HG02763 (cell line): ENCODE results near the gene MYBPC2.

Source experiments
- ATAC-seq: cut with Tn5 transposase; IDR thresholded peaks from one replicate; pipeline ENCODE4 v1.9.1; 2021; ENCODE audit warnings: mild to moderate bottlenecking, moderate library complexity; ENCODE audit not compliant: unreplicated experiment

The MYBPC2 gene

DNA sequence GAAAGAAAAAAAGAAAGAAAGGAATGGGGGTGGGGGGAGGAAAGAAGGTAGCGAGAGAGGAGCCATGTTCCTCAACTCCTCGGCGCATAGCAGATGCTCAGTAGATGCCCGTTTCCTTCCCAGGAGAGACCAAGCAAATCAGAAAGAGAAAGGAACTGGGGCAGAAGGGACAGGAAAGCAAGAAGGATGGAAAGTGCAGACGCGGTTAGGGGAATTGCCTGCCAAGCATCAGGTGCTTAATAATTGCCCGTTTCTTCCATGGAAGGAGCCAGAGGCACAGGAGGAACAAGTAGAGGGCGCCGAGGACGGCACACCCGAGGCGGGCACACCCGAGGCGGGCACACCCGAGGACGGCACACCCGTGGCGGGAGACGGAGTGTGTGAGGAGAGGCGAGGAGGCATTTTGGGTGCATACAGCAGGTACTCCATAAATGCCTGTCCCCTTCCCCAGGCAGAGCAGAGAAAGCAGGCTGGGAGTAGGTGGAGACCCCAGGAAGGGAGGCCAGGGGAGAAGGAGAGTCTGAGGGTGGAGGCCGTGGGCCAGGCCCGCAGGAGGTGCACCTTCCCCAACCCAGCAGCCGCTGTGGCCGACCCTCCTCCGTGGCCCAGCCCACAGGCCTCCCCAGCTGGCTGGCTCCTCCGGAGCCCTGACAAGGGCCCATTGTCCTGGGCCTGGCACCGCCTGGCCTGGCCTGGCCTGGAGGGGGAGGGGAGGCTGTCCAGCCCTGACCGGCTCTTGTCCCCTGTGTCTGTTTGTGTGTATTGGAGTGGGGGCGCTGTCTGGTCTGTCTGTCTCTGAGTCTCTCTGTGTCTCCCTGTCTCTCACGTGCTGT is 63.7 kb downstream of the MYBPC2 start:
- ATAC-seq: no peak

DNA sequence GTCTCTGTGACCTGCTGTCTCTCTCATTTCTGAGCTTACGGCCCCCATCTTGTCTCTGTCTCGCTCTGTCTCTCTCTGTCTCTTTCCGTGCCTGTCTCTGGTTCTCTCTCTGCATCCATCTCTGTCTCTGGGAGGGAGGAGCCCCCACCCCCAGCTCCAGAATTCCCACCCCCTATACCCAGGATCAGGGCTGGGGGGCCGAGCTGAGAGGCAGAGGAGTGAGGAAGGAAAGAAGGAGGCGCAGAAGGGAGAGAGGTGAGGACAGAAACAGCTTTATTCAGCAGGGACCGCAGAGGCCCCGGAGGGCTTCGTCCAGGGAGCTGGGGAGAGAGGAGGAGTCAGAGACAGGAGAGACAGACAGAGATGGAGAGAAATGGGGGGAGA is 64.3 kb downstream of the MYBPC2 start:
- no peak for ATAC-seq

DNA sequence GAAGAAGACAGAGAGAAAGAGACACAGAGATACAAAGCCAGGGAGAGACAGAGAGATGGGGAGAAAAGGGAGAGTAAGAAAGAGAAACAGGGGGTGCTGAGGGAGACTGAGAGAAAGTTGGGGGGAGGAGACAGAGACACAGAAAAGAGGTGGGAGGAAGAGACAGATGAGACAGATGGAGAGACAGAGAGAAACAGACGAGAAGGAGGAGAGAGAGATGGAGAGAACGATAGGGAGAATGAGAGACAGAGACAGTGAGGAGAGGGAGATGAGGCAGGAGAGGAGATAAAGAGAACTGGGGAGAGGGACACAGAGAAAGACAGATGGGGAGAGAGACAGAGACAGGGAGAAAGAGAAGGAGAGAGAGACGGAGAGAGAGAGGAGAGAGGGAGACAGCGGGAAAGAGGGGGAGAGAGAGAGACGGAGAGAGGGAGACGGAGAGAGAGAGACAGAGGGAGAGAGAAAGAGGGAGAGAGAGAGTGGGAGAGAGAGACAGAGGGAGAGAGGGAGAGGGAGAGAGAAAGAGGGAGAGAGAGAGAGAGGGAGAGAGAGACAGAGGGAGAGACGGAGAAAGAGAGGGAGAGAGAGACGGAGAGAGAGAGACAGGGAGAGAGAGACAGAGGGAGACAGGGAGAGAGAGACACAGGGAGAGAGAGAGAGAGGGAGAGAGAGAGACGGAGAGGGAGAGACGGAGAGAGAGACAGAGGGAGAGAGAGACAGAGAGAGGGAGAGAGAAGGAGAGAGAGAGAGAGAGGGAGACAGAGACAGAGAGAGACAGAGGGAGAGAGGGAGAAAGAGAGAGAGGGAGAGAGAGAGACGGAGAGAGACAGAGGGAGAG is 65.7 kb downstream of the MYBPC2 start:
- ATAC-seq: no peak

DNA sequence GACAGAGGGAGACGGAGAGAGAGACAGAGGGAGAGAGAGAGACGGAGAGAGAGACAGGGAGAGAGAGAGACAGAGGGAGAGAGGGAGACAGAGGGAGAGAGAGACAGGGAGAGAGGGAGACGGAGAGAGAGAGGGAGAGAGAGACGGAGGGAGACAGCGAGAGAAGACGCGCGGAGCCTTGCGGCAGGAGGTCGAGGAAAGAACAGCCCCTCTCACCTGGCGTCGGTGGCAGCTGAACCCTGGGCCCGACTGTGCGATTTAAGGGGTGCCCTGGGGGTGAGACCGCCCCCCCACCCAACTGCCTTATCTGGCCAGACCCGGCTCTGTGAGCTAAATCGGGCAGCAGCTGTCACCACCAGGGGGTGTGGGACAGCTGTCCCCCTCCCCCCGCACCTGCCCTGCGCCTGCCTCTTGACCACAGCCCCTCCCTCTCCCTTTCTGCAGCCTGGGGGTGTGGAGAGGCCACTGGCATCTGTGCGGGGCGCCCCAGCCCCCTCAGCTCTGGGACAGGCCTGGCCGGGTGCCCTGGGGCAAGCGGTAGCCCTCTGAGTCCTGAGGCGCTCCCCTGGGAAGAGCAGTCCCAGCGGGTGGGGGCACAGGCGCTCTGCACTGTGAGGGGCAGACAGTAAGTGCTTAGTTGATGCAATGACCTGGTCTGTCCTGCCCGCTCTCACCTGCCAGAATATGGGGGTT is 67.5 kb downstream of the MYBPC2 start:
- no peak for ATAC-seq

DNA sequence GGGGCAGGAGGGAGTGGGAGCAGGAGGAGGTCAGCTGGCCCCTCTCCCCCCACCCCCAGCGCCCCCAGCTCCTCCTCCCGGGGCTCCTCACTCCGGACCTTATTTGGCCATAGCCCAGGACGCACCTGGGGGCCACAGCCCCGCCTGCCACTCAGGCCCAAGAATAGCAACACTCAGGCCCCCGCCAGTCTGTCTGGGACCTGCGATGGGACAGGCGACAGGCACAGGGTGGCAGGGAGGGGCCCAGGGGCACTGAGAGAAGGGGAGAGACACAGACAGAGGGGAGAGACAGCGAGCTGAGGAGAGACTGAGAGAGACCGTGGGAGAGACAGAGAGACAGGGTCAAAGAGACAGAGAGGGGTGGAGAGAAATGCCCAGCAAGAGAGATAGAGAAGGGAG is 68.1 kb downstream of the MYBPC2 start:
- no peak for ATAC-seq

DNA sequence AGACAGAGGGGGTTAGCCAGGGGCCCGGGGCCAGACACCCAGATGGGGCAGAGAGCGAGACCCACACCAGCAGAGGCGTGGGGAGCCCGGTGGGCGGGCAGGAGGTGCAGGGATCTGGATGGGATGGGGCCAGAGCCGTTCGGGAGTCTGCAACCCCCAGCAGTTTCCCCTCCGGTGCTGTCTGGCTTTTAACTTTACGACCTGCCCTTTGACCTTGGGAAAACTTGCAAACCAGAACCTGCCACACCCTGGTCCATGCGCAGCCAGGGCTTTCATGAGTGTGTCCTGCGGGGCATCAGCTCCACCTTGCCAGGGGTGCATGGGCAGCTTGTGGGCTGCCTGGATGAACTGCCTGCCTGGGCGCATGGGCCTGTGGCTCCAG is 68.5 kb downstream of the MYBPC2 start:
- no peak for ATAC-seq

DNA sequence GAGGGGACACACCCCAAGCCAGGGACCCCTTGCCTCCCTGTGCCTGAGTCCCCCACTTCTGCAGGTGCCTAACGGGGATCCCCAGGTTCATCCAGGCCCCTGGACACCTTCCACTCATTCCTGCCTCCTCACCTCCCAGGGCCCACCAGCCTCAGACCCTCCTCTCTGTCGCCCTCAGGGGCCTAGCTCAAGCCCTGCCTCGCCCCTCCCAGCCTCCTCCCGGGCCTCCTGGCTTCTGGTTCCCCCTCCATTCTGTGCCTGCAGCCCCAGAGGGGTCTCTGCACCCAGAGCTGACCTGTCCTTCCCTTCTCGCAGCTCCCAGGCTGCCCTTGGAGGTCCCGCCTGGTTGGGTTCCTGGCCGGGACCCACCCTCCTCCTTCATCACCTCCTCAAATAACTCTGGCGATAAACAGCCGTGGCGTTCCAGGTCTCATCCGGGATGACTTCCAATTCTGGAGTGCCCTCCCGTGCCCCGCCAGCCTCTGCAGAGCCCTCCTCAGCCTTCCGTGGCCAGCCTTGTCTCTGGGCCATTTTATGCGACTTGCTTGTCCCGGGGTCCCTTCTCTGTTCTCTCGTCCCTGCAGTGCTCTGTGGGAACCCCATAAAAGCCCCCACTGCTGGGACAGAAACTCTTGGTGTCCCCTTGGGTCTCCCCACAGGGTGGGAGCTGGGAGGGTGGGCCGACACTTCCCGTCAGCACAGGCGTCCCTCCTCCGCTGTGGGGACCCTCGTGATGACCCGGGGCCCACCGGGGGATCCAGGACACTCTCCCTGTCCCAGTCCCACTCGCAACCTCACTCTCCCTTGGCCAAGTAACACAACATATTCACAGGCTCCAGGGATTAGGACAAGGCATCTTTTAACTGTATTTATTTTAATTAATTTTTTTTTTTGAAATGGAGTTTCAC is 69.1 kb downstream of the MYBPC2 start:
- ATAC-seq: no peak

DNA sequence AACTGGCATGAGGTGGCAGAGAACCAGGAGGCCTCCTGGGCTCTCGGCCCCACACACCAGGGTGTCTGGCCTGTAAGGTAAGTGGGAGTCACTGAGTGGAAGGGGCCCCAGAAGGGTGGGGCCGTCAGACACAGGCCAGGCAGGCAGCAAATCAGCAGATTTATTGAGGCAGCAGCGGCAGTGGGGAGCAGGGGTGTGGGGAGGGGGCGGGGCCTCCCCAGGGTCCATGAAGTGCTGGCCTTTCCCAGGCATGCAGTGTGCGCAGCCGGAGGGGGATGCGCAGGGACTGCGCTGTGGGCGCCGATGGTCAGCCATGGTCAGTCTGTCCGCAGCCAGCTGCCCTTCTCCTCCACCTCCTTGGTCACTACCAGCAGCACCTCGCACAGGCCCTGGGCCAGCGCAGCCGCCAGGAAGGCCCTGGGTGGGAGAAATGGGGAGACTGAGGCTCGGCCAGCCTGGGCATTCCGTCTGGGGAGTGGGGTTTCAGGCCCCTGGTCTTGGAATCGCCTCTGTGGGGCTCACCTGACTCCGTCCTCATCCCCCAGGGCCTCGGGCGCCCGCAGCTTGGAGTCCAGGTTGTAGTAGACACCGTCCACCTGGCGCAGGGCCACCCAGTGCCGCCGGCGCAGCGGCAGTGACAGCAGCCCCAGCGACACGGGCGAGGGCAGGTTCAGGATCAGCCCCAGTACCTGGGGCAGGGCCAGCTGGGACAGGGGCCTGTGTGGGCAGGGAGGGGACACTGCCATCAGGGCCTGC is 73.3 kb downstream of the MYBPC2 start:
- no peak for ATAC-seq

DNA sequence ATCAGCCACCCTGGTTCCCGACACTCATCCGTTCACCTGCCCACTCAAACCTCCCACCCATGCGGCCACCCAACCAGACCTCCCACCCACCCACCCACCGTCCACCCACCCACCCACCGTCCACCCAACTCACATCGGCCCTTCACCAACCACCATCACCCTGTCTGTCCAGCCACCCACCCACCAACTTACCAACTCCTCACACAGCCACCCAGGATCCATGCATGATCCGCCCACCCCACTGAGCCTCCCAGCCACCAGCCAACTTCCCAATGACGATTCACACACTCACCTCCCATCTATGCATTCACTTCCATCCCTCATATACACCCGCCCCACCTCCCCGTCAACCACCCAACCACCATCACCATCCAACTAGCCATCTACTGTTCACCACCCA is 74.0 kb downstream of the MYBPC2 start:
- ATAC-seq: no peak

DNA sequence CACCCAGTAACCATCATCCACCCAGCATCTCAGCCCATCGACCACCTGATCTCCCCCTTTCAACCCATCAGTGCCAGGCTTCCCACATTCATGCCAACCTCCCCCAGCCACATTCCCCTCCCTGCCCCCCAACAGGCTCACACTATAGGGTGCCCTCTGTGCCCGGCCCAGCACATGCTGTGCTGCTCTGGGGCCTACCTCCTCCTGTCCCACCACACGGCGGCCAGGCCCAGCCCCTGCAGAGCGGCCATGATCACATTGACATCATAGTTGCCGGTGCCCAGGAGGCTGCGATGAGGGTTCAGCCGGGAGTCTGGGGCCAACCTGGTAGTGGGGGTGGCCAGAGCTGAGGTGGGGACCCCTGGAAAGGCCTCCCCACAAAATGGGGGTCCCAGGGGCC is 74.7 kb downstream of the MYBPC2 start:
- ATAC-seq: no peak

DNA sequence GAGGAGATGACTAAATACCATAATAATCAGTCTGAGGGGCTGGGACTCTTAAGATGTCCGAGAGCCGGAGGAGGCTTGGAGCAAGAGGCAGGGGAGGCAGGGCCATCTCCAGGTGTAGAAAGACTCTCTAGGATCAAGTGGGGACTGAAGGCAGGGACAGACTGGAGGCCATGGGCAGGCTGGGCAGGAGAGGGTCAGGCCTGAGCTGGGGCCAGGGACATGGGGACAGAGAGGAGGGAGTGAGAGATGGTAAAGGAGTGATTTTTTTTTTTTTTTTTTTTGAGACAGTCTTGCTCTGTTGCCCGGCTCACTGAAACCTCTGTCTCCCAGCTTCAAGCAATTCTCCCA is 76.1 kb downstream of the MYBPC2 start:
- ATAC-seq: no peak

DNA sequence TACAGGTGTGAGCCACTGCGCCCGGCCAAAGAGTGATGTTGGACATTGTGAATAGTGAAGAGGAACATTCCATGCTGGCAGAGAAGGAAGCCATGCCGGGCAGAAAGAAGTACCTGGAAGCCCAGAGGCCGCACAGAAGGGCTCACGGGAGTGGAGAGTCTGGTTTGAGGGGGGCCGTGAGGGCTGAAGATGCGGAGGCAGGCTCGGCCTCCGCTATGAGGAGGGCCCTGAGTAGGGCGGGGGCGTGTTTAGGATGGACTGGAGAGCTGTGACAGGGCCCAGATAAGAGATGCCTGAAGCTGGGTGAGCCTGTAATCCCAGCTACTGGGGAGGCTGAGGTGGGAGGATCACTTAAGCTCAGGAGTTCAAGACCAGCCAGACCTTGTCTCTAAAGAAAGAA is 76.7 kb downstream of the MYBPC2 start:
- no peak for ATAC-seq

DNA sequence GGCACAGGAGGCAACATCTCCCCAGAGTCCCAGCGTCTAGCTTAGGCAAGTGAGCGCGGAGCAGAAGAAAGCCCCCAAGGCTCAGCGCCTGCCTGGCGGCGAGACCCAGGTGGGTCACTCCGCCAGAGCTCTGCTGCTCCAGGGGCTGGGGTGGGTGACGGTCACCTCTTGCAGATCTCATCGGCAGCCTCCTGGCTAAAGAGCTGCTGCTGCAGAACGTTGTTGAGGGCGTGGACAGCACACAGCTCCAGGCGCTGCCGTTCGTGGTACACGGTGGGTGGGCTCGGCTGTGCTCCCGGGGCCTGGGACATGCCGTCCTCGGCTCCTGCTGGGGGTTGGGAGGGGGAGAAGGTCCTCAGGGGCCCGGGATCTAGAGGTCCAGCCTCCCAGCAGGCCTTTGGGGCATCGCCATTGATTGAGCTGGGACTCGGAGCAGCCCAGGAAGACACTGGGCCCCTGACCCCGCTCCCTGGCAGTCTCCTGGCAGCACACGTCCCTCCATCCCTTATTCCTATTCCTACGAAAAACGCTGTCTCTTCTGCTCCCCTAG is 77.5 kb downstream of the MYBPC2 start:
- ATAC-seq: no peak

DNA sequence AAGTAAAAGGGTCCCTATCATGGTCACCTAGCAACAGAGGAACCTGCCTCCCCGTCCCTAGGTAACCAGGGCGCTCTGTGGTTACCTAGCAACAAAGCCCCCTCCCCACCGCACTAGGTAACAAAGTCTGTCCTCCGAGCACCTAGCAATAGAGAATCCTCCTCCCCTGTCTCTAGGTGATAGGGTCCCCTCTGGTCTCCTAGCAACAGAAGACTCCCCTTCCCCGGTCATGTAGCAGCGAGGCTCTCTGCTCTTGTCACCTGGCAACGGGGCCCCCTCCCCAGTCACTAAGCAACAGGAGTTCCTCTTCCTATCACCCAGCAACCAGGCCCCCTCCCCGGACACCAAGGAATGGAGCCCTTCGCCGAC is 78.0 kb downstream of the MYBPC2 start:
- no peak for ATAC-seq

DNA sequence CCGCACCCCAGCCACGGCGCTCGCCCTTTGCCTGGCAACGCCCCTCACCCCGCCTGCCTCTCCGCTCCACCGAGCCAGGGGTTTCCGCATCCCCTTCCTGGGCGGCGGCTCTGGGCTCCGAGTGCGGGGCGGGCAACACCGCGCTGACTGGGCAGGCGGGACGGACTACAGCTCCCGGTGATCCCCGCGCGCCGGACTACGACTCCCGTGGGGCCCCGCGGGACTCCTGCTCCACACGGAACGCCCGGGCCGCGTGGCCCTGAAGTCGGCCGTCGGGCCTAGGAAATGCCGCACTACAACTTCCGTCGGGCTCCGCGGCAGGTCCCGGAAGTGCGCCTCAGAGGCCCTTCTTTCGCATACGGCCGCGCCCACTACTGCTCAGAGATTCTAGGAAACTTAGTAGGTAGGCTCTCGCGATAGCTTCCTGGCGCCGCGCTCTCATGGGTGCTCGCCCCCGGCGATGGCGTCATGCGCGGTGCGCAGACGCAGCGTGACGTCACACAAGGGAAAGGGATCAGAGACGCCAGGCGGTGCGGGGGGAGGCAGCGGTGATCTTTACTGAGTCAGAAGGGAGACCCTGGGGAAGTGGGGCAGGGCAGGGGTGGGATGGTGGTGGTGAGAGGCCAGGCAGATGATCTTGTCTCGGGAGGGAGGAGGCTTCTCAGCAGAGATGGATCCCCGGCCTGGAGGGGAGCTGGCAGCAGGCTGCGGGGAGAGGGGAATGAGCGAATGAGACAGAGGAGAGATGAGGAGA is 78.6 kb downstream of the MYBPC2 start, which contains the start of gene JOSD2:
JOSD2 (minus strand) TSS at position 123 of the 754 bp plus-strand sequence. CDS start 760 bp downstream, outside the sequence.
- peak; percentile 89 for ATAC-seq

DNA sequence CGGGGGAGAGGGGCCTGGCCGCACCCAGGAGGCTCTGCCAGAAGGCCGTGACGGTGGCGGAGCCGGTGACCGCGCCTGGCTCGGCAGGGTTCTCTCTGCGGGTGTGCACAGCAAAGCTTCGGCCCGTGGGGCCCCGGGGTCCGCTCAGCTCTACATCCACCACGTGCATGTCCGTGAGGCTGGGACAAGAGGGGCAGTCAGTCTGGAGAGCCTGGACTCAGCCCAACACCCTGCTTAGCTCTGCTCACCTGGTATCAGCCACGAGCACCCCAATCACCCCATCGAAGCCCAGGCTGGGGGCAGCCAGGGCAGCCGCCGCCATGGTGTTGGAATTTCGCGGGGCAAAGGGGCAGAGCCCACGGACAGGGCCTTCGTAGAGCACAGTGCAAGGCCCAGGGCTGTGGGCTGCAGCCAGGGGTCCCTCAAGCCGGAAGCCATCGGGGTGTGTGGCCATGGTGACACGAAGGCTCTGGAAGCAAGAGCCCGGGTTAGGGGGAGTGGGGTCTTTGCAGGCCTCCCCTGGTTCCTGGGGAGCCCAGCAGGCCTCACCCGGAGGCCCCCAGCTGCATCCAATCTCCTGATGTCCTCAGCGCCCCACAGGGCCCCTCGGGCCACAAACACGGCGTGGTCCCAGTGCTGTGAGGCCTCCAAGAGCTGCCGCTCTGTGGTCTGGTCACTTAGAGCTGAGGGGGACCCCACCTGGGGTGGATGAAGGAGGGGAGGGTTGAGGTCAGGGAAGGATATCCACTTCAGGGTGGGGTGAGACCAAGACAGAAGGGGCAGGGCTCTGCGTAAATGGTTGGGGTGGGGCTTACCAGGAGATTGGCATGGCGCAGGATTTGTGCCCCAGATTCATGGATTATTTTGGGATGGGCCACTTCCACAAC is 79.7 kb downstream of the MYBPC2 start:
- ATAC-seq: no peak

DNA sequence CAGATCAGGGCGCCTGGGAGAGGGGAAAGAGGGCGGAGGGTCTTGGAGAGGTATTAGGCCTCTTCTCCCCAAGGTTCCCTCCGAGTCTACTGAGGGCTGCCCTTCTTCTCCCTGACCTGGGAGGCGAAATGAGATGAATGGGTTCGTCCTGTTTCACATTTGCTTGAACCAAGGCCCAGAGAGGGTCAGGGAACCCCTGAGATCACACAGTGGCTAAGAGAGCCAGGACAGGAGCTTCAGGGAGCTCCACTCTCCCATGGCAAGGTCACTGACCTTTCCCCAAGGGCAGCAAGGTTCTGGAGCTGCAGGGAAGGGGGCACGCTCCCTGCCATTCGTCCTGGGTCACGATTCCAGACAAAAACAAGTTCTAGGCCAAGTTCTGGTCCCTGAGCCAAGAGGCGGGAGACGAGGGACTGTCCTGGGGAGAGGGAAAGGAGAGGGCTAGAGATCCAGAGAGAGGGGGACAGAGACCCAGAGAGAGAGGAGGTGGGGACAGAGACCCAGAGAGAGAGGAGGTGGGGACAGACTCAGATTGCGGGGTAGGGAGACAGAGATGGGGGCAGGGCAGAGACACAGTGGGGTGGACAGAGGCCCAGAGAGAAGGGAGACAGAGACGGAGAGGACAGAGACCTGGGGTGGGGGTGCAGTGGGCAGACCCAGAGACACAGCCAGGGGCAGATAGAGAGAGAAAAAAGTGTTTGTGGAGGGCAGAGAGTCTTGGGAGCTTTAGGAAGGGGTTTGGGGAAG is 80.5 kb downstream of the MYBPC2 start:
- ATAC-seq: no peak
